Measurements from ENCODE around the gene NEXN. TPM values are rescaled to one million over a fixed set of nuclear protein-coding genes. Genes with fewer than 3 reads are reported as not detected.

NEXN gene
- total RNA-seq, 1 experiment from 2014 or later: 1.4 TPM

- Mint-ChIP-seq H3K4me1 (no peaks in the 10 kb centered on the region), H3K9me3 (peaks cover 29% of the 10 kb centered on the region), H3K4me3 (no peak overlapping the region), H3K27ac (no peak overlapping the region), H3K36me3 (peaks cover 22% of the 10 kb centered on the region), H3K27me3 (ENCODE audit: low read depth) (no peaks in the 10 kb centered on the region)
- ChIA-PET POLR2A (no interaction called here), CTCF (no interaction called here)
- DNase-seq (ENCODE audit: low spot score) (no peak), ATAC-seq (no peak)
- TF ChIP-seq ELF4 (CRISPR knock-in tag; IDR thresholded peaks at IDR 0.05; ENCODE audit: low read depth): no peak
- TF ChIP-seq ARID4B (CRISPR knock-in tag; IDR thresholded peaks at IDR 0.05; ENCODE audit: borderline replicate concordance): no peak
- no peak for TF ChIP-seq MXD4 (CRISPR knock-in tag; IDR thresholded peaks at IDR 0.05; ENCODE audit: borderline replicate concordance)
- TF ChIP-seq SOX15 (CRISPR knock-in tag; IDR thresholded peaks at IDR 0.05): no peak
- no peak for TF ChIP-seq ZMAT4 (CRISPR knock-in tag; IDR thresholded peaks at IDR 0.05)
- no peak for TF ChIP-seq FOXJ3 (CRISPR knock-in tag; IDR thresholded peaks at IDR 0.05; ENCODE audit: borderline replicate concordance)
- TF ChIP-seq ZSCAN18 (CRISPR knock-in tag; IDR thresholded peaks at IDR 0.05): no peak
- TF ChIP-seq MLX (CRISPR knock-in tag; IDR thresholded peaks at IDR 0.05): no peak
- no peak for TF ChIP-seq RORB (CRISPR knock-in tag; IDR thresholded peaks at IDR 0.05)
- no peak for TF ChIP-seq E2F1 (CRISPR knock-in tag; IDR thresholded peaks at IDR 0.05)
- TF ChIP-seq ZNF317 (CRISPR knock-in tag; IDR thresholded peaks at IDR 0.05; ENCODE audit: borderline replicate concordance, low read depth): no peak
- TF ChIP-seq NFATC4 (CRISPR knock-in tag; IDR thresholded peaks at IDR 0.05): no peak
- no peak for TF ChIP-seq ZNF532 (CRISPR knock-in tag; IDR thresholded peaks at IDR 0.05; ENCODE audit: borderline replicate concordance)
These were observed 29.2 kb upstream of the NEXN start for GRCh38 chr1:77859248-77859647.

- POLR2A ChIA-PET: no interaction called here
- Mint-ChIP-seq H3K9me3 (no peaks in the 10 kb centered on the region), H3K36me3 (peaks cover 7% of the 10 kb centered on the region), H3K27ac (no peak overlapping the region), H3K4me1 (no peaks in the 10 kb centered on the region), H3K4me3 (no peak overlapping the region), H3K27me3 (ENCODE audit: low read depth) (no peaks in the 10 kb centered on the region)
- ATAC-seq (no peak), DNase-seq (ENCODE audit: low spot score) (no peak)
- TF ChIP-seq TCF7 (CRISPR knock-in tag; IDR thresholded peaks at IDR 0.05; ENCODE audit: low read depth): no peak
- no peak for TF ChIP-seq ZNF396 (CRISPR knock-in tag; IDR thresholded peaks at IDR 0.05; ENCODE audit: borderline replicate concordance)
- TF ChIP-seq USF1 (CRISPR knock-in tag; IDR thresholded peaks at IDR 0.05): no peak
- TF ChIP-seq TP53 (CRISPR knock-in tag; IDR thresholded peaks at IDR 0.05): no peak
- TF ChIP-seq TEAD4 (CRISPR knock-in tag; IDR thresholded peaks at IDR 0.05): no peak
- no peak for TF ChIP-seq SOX15 (CRISPR knock-in tag; IDR thresholded peaks at IDR 0.05)
- CTCF ChIA-PET: no interaction called here
These were observed 22.1 kb upstream of the NEXN start for GRCh38 chr1:77866296-77866695.
